Common myeloid progenitor, CD34-positive (primary cell): ENCODE measurements around the gene ADCYAP1R1.

Experiments used
- CTCF ChIA-PET: fragments of 350-600 bp; sonication (Branson Sonifier 250); formaldehyde crosslinking; loops from one replicate; lab custom pipeline; 2021; ENCODE audit warnings: antibody characterized with exemption; lab: Charles Lee
- POLR2A ChIA-PET: fragments of 350-600 bp; sonication (Branson Sonifier 250); formaldehyde crosslinking; loops from one replicate; lab custom pipeline; 2021; ENCODE audit warnings: antibody characterized with exemption; lab: Charles Lee
- DNase-seq, 3 donors: peaks; one replicate each; pipeline versions ENCODE4 v3.0.0 to v3.0.0-alpha.2; 2013
- H3K27ac ChIP-seq, 2 experiments: 1 replicate in 1 of 2; 2 replicates in 1 of 2; pipeline ENCODE4 v1.7.0; 2013; ENCODE audit warnings: inconsistent platforms in 2 of 2, low read length in 2 of 2, mild to moderate bottlenecking in 2 of 2, low read depth in 1 of 2, moderate library complexity in 1 of 2; ENCODE audit not compliant: severe bottlenecking in 2 of 2, insufficient read depth in 1 of 2, poor library complexity in 1 of 2
- H3K27me3 ChIP-seq, 5 experiments: replicated peaks in 2 of 5; 1 replicate in 3 of 5; 2 replicates in 2 of 5; pipeline versions ENCODE4 v1.6.1 to v1.7.0; 2013; ENCODE audit warnings: low read length in 4 of 5, mild to moderate bottlenecking in 2 of 5, moderate library complexity in 2 of 5, inconsistent platforms in 1 of 5; ENCODE audit not compliant: insufficient read depth in 5 of 5, control insufficient read depth in 4 of 5
- H3K36me3 ChIP-seq, 4 experiments: 1 replicate in 2 of 4; 2 replicates in 2 of 4; pipeline versions ENCODE4 v1.6.1 to v1.7.0; 2013; ENCODE audit warnings: low read length in 3 of 4, control low read depth in 1 of 4, mild to moderate bottlenecking in 1 of 4; ENCODE audit not compliant: control insufficient read depth in 4 of 4, insufficient read depth in 4 of 4
- H3K4me1 ChIP-seq, 4 experiments: 1 replicate in 3 of 4; 2 replicates in 1 of 4; pipeline versions ENCODE4 v1.6.1 to v1.7.1; 2013; ENCODE audit warnings: low read length in 3 of 4, mild to moderate bottlenecking in 3 of 4, control low read depth in 1 of 4, inconsistent platforms in 1 of 4, moderate library complexity in 1 of 4; ENCODE audit not compliant: control insufficient read depth in 4 of 4, insufficient read depth in 4 of 4; ENCODE audit errors: control extremely low read depth in 1 of 4
- H3K4me3 ChIP-seq, 7 experiments: 1 replicate in 4 of 7; 2 replicates in 3 of 7; pipeline versions ENCODE4 v1.5.1 to v1.7.0; 2013; ENCODE audit warnings: mild to moderate bottlenecking in 7 of 7, low read length in 6 of 7, moderate library complexity in 6 of 7, inconsistent platforms in 2 of 7, low read depth in 2 of 7, control low read depth in 1 of 7; ENCODE audit not compliant: insufficient read depth in 4 of 7, control insufficient read depth in 1 of 7; ENCODE audit errors: extremely low read depth in 1 of 7
- H3K9me3 ChIP-seq, 5 experiments: 1 replicate in 4 of 5; 2 replicates in 1 of 5; pipeline versions ENCODE4 v1.6.1 to v1.7.1; 2013; ENCODE audit warnings: low read length in 4 of 5, mild to moderate bottlenecking in 2 of 5, inconsistent platforms in 1 of 5, low read depth in 1 of 5, moderate library complexity in 1 of 5; ENCODE audit not compliant: control insufficient read depth in 4 of 5, insufficient read depth in 2 of 5; ENCODE audit errors: control extremely low read depth in 1 of 5
- WGBS: methylation state at CpG from one replicate; pipeline ENCODE4 v1.1.5; 2013; ENCODE audit not compliant: insufficient coverage; 5-methylcytosine and 5-hydroxymethylcytosine counted together

The ADCYAP1R1 gene

DNA sequence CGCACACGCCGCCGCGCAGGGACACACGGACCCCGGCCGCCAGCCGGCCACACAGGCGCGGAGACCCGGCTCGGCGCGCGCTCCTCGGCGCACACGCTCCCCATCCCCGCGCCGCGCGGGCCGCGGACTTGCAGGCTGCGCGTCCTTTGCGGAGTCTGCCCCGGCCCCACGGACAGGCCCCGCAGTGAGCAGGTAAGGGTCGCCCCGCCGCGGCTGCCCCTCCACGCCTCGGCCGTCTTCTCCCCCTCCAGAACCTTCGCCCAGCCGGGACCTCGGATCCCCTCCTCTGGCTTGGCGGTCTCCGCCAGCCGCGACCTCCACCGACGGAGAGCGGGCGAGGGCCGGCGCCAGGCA, 356 bp downstream of the ADCYAP1R1 start:
- Histone ChIP-seq H3K4me3 (peak overlapping the region in 4 of 7 experiments; percentile 1 to 46 (median 34)), H3K36me3 (no peaks in the 10 kb centered on the region), H3K4me1 (peaks cover 0 to 9% (median 4%) of the 10 kb centered on the region in 4 experiments), H3K9me3 (no peaks in the 10 kb centered on the region), H3K27ac (no peak overlapping the region), H3K27me3 (peaks cover 0 to 86% (median 48%) of the 10 kb centered on the region in 5 experiments)
- CTCF ChIA-PET: no interaction called here
- POLR2A ChIA-PET: no interaction called here
- DNase-seq: no peak
- WGBS: 2% methylated on average over 45 of the region's 52 CpGs

DNA sequence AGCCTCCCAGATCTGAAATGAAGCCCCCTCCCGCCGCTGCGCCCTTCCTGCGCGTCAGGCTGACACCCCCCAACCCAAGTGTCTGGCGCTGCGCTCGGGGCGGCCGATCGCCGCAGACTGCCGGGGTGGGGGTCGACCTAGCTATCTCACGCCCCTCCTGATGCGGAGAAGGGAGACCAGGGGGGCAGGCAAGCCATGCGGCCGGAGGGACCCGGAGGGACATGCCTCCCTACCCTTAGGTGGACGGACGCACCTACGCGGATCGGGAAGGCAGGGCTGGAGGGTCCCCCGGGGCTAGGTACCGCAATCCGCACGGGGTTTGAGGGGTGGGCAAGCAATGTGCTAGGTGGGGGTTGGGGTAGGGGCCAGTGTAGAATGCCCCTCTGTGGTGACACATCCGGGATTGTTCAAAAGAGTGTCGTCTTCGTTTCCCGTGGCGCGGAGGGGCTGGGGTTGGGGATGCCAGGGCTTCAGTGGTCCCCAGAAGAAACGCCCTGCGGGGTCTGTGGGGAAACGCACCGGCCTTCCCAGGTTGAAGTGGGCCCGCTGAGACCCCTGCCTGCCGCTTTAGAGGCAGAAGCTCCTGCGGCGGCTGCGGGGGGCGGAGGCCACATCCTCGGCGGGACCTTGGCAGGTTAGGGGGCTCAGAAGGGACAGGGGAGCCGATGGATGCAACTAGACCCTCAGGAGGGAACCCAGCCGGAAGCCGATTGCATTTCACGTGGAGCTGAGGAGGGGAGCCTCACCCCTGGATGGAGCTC, 913 bp downstream of the ADCYAP1R1 start:
- no peak for DNase-seq
- ChIA-PET POLR2A (no interaction called here), CTCF (interaction anchor here (1.0 kb wide), 1 partner anchor 67 kb away, joined by 4 read pairs; no protein-coding TSS in a partner anchor)
- Histone ChIP-seq H3K9me3 (no peaks in the 10 kb centered on the region), H3K4me3 (peak overlapping the region in 2 of 7 experiments; percentile 40 to 46), H3K27ac (no peak overlapping the region), H3K4me1 (peaks cover 0 to 9% (median 4%) of the 10 kb centered on the region in 4 experiments), H3K36me3 (no peaks in the 10 kb centered on the region), H3K27me3 (peaks cover 0 to 92% (median 48%) of the 10 kb centered on the region in 5 experiments)
- 5% methylated on average over 50 of the region's 50 CpGs for WGBS

GRCh38 chr7:31053986-31054385, 1.9 kb downstream of the ADCYAP1R1 start:
- 95% methylated on average over 4 of the region's 5 CpGs for WGBS
- DNase-seq: no peak

DNA sequence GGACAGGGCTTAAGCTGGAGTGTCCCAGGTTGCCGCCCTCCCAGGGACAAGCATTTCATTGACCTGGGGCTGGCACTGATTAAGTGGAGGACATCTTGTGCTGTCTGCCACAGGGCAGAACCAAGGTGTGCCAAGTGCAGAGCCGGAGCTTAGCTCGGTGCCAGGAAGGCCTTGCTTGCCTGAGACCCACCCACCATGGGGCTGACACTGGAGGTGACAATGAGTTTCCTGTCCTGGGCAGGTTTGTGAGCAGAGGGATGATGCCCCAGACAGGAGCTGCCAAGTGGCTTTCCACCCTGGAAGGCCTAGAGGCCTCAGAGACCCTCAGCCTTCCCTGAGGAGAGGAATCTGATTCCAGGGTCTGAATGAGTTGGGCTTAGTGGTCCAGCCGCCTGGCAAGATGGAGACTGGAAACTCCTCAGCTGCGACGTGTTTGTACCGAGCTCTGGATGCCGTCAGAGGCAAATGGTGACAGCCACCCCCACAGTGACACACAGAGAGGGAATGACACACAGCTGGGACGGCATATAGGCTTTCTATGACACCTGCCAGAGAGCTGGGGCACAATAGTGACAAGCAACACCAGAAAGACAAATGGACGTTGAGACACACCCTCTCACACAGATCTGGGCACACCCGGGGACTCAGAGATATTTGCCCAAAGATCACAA, 2.6 kb downstream of the ADCYAP1R1 start:
- WGBS: 89% methylated on average over 10 of the region's 11 CpGs
- no peaks in the 10 kb centered on the region for H3K9me3 ChIP-seq
- DNase-seq: no peak
- H3K4me1 ChIP-seq: peaks cover 0 to 9% (median 4%) of the 10 kb centered on the region in 4 experiments
- H3K36me3 ChIP-seq: no peaks in the 10 kb centered on the region
- peaks cover 0 to 94% (median 45%) of the 10 kb centered on the region in 5 experiments for H3K27me3 ChIP-seq
- ChIA-PET CTCF (interaction anchor here (0.7 to 1.7 kb wide), 3 partner anchors 12 to 70 kb away, joined by 3 read pairs; no protein-coding TSS in a partner anchor), POLR2A (no interaction called here)
- H3K4me3 ChIP-seq: no peak overlapping the region
- no peak overlapping the region for H3K27ac ChIP-seq

More at GRCh38 chr7:31053986-31054385, 1.9 kb downstream of the ADCYAP1R1 start:
- H3K4me3 ChIP-seq: no peak overlapping the region
- ChIA-PET CTCF (interaction anchor here (1.0 kb wide), 1 partner anchor 66 kb away, joined by 4 read pairs; no protein-coding TSS in a partner anchor), POLR2A (no interaction called here)
- H3K27me3 ChIP-seq: peaks cover 0 to 93% (median 48%) of the 10 kb centered on the region in 5 experiments
- no peak overlapping the region for H3K27ac ChIP-seq
- H3K9me3 ChIP-seq: no peaks in the 10 kb centered on the region
- peaks cover 0 to 9% (median 4%) of the 10 kb centered on the region in 4 experiments for H3K4me1 ChIP-seq
- H3K36me3 ChIP-seq: no peaks in the 10 kb centered on the region

- H3K4me1 ChIP-seq: peaks cover 0 to 9% (median 4%) of the 10 kb centered on the region in 4 experiments
- H3K9me3 ChIP-seq: no peaks in the 10 kb centered on the region
- H3K27ac ChIP-seq: no peak overlapping the region
- CTCF ChIA-PET: interaction anchor here (0.9 to 1.7 kb wide), 3 partner anchors 13 to 35 kb away, joined by 3 read pairs; no protein-coding TSS in a partner anchor
- H3K4me3 ChIP-seq: no peak overlapping the region
- no peaks in the 10 kb centered on the region for H3K36me3 ChIP-seq
- DNase-seq: no peak
- POLR2A ChIA-PET: no interaction called here
- WGBS: 100% methylated on average over 4 of the region's 5 CpGs
- peaks cover 0 to 88% (median 38%) of the 10 kb centered on the region in 5 experiments for H3K27me3 ChIP-seq
Observed at GRCh38 chr7:31055471-31055870, 3.4 kb downstream of the ADCYAP1R1 start.

GRCh38 chr7:31056775-31057346, 4.8 kb downstream of the ADCYAP1R1 start:
- ChIA-PET CTCF (no interaction called here), POLR2A (no interaction called here)
- peaks cover 0 to 74% (median 29%) of the 10 kb centered on the region in 5 experiments for H3K27me3 ChIP-seq
- H3K9me3 ChIP-seq: no peaks in the 10 kb centered on the region
- H3K4me1 ChIP-seq: peaks cover 0 to 9% (median 4%) of the 10 kb centered on the region in 4 experiments
- no peaks in the 10 kb centered on the region for H3K36me3 ChIP-seq
- 69% methylated on average over 10 of the region's 10 CpGs for WGBS
- no peak overlapping the region for H3K27ac ChIP-seq
- no peak overlapping the region for H3K4me3 ChIP-seq
- no peak for DNase-seq
